GF-D8 (cell line): ENCODE results near the gene SYNJ2.

Experiments
- DNase-seq: peaks from one replicate; lab custom pipeline; 2025; lab: John Stamatoyannopoulos, UW

The SYNJ2 gene

DNA sequence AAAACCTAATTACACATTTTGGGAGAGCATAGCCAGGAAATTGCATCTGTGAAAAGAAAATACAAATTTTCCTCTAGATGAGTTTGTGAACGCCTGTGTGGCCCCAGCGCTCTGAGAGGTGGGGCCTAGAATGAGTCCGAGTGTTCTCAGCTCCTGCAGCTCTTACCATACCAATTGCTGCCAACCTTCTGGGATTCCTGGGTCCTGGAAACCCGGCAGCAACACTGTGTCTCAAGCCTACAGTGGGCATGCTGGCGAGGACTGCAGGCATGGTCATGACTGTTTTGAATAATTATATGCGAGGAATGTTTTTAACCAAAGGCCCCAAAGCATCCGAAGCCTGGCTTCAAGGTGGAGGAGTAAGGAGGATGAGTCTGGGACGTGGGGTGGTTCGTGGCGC lies 96.0 kb downstream of the SYNJ2 start:
- DNase-seq: no peak

DNA sequence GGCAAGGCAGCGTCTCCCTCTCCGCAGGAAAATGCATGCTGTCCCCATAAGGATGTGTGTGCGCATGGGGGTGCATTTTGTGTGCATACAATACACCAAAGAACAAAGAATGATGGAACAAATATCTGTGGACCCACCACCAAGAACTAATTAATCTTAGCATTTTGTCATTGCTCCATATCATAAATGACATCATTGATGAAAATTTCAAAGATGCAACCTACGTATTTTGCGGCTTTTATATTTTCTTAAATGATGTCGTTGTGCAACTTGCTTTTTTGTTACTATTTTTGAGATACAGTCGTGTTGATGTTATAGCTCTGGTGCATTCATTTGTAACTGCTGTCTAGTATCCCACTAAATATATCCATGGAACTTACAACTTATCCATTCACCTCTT lies 96.7 kb downstream of the SYNJ2 start:
- no peak for DNase-seq

DNA sequence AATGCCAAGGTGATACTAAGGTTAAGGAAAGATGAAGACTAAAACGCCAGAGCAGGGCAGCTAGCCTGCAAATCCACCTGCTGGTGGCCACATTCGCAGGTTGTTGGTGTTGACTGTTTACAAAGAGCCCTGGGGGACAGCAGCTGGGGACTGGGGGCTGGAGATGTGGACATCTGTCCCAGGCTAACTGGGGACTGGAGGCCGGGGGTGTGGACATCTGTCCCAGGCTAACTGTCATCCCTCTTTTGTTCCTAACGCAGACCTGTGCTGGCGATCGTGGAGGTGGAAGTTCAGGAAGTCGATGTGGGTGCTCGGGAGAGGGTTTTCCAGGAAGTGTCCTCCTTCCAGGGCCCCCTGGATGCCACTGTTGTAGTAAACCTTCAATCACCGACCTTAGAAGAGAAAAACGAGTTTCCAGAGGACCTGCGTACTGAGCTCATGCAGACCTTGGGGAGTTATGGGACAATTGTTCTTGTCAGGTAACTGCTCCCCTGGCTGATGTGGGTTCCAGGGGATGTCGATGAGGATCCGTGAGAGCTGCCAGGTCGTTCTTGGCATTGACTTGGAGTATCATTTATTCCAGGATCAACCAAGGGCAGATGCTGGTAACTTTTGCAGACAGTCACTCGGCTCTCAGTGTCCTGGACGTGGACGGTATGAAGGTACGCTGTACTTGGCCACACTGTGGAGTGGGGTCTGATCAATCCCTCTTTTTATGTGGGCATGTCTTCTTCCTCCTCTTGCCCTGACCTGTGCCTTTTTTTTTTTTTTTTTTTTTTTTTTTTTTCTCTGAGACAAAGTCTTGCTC lies 99.4 kb downstream of the SYNJ2 start:
- no peak for DNase-seq

DNA sequence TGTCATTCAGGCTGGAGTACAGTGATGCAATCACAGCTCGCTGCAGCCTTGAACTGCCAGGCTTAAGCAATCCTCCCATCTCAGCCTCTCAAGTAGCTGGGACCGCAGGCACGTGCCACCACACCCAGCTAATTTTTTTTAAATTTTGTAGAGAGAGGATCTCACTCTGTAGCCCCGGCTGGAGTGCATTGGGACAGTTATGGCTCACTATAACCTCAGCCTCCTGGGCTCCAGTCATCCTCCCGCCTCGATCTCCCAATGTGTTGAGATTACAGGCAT lies 99.9 kb downstream of the SYNJ2 start:
- peak; percentile 48 for DNase-seq

DNA sequence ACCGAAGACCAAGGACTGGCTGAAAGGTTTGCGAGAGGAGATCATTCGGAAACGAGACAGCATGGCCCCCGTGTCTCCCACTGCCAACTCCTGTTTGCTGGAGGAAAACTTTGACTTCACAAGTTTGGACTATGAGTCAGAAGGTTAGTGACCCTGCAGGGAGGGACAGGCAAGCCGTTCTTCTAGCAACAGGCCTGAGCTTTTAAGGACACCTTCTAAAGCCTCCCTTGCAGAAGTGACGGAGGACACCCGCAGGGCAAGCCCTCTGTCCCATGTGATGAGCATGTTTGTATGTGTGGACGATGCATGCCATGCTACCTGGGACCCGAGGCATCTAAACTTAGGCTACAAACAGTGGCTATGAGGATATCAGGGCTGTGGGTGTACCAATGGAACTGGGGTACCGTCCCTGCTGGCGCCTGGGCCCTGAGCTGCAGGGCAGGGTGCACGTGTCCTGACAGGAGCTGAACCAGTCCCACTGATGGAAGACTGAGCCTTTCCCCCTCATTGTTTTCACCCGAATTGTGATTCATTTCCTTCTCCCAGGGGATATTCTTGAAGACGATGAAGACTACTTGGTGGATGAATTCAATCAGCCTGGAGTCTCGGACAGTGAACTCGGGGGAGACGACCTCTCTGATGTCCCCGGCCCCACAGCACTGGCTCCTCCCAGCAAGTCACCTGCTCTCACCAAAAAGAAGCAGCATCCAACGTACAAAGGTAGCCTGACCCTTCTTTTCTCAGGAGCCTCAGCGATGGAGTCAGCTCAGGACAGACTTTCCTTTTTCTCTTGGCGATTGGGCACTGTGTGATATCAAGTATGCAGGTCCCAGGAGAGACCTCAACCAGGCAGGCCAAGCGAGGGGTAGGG lies 102.0 kb downstream of the SYNJ2 start:
- no peak for DNase-seq

DNA sequence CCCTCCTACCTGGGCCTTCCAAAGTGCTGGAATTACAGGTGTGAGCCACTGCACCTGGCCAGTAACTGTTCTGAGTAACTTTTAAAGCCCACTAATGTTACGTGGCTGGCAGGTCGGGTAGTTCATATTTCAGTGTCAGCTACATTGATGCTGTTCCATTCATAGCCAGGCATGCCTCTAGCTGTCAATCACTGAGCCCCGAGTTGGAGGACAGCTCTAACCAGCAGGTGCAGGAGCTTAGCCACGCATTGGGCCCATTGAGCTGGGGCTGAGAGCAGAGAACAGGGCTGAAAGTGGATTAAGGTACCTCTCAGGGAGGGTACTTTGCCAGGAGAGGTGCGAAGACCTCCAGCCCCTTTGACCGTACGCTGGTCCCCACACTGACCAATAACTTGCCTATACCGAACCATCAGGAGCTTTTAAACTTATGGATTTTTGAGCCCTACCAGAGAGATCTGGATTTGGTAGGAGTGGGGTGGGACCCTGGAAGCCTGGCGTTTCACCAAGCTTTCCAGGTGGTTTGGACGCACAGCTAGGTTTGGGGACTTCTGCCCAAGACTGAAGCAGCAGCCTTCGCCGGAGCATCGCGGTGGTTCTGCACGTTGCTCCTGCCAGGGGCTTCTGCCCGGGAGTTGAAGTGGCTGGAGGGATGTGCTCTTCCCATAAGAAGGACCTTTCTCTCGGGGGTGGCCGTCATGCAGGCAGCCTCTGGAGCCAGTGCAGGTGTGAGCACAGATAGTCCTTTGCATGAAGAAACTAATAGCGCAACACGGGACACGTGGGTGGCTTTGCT lies 103.8 kb downstream of the SYNJ2 start:
- DNase-seq: no peak

DNA sequence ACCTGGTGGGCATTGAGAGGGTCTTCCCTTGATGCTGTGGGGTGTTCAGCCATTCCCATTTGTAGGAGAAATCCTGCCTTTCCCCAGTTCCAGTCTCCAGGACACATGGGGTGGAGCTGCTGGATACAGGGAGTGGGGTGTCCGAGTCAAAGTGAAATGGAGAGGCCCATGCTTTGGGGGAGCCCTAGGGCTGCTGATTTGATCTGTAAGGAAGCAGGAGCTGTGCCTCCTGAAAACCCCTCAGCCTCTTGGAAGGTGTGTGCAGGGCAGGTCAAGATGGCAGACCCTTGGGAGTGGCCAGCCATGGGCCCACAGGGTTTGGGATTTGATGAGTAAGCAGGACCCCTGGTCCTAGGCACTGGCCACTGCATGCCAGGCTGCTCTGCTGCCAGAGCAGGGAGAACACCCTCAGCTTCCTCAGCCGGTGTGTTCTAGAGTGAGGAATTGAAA lies 104.4 kb downstream of the SYNJ2 start:
- no peak for DNase-seq

DNA sequence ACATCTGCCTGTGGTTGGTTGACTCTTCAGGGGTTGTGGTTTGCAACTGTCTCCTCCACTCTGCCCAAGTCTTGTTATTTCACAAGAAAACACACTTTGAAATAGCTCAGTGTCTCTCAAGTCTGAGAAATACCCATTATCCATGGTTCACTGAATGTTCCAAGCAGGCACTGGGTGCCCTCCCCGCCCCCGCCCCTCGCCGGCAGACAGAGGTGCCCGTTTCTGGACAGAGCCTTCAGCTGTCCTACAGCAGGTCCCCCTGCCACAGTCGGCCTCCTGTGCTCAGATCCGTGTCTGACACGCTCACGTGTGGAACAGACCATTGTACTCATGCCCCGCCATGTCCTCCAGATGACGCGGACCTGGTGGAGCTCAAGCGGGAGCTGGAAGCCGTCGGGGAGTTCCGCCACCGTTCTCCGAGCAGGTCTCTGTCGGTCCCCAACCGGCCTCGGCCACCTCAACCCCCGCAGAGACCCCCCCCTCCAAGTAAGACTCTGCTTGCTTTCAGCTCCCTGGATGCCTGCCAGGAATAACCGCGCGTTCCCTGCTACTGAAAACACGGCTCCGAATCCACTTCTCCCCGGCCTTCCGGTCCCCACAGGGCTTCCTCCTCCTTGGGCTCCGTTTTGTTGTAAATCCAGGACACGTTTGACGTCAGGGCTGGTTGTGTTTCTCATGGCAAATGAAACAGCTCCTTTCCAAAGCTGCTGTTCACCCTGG lies 105.0 kb downstream of the SYNJ2 start:
- DNase-seq: peak; percentile 95

DNA sequence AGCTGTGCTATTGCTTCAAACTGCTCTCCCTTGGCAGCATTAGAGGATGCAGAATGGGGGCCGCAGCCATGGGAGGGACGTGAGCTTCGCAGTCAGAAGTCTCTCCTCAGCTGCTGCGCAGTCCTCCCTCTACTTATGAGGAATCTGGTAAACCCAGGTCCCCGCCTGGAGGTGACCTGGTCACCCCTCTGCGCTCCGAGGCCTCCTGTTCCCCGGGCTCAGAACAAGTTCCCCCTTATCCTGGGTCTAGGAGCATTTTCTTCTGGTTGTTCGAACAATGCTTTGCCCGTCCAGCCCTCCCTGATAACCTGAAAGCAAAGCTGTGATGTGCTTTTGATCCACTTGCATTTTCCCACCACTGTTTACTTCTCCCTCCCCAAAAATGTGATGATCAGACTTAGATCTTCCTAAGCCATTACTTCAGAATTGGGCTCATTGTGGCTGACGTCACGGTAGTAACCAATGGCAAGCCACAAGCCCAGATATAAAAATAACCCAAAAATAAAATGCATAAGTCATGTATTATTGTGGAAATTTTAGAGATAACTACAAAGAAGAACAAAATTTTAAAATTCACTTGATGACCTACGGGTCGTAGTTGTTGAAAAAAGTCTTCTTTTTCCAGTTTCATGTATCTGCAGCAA lies 105.7 kb downstream of the SYNJ2 start:
- no peak for DNase-seq

DNA sequence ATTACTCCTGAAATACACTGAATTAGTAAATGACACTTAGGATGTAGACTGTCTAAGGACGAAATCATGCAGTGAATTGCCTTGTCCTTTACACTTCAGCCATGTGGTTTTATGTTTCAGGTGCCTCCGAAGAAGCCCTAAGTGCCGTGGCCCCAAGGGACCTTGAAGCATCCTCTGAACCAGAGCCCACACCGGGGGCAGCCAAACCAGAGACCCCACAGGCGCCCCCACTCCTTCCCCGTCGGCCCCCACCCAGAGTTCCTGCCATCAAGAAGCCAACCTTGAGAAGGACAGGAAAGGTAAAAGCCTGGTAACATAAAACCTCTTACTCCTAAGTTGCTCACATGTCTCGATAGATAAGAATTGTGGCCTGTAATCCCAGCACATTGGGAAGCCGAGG lies 111.1 kb downstream of the SYNJ2 start:
- DNase-seq: no peak

DNA sequence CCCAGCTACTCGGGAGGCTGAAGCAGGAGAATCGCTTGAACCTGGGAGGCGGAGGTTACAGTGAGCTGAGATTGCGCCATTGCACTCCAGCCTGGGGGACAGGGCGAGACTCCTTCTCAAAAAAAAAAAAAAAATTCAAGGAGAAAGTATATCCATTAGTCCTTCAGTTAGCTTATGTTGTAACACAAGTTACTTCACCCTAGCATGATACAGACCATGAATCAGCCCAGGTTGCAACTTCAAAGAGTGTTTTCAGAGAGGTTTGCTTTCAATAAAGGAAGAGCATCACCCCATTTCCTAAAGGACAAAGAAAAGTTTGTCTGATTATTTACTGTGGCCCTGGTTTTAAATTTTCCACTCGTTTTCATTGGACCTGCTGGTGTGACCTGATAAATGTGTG lies 113.4 kb downstream of the SYNJ2 start:
- DNase-seq: no peak

DNA sequence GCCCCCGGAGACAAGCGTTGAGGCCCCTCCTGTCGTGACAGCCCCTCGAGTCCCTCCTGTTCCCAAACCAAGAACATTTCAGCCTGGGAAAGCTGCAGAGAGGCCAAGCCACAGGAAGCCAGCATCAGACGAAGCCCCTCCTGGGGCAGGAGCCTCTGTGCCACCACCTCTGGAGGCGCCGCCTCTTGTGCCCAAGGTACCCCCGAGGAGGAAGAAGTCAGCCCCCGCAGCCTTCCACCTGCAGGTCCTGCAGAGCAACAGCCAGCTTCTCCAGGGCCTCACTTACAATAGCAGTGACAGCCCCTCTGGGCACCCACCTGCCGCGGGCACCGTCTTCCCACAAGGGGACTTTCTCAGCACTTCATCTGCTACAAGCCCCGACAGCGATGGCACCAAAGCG lies 114.0 kb downstream of the SYNJ2 start:
- no peak for DNase-seq

DNA sequence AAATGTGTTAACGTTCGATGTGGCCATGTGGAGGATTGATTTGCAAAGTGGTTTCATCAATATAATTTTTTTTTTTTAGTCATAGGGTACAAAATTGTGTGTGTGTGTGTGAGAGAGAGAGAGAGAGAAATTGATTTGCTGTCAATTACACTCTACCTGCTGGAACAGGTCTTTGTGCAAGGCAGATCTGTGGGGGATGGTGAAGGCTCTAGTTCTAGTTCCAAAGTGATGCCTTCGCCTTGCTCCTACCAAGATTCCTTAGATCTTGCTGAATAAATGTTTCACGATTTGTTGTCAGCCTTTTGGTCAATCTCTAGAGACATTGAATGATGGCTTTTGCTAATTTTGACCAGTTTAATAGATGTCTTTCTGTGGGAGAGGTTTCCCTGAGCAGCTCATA lies 121.6 kb downstream of the SYNJ2 start:
- DNase-seq: no peak

DNA sequence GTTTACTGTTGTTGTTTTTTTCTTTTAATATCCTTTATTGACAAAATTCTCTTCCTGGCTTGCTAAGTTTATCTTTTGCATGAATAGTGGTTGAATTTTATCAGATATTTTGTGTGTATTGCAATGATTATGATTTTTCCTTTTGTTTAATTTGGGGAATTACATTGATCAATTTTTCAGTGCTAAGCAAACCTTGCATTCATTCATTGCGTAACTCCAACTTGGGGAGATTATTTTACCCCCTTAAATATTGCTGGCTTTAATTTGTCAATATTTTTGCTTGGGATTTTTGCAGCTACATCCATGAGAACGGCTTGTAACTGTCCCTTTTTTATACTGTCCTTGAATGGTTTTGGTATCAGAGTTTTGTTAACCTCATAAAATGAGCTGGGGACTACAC lies 123.0 kb downstream of the SYNJ2 start:
- no peak for DNase-seq

DNA sequence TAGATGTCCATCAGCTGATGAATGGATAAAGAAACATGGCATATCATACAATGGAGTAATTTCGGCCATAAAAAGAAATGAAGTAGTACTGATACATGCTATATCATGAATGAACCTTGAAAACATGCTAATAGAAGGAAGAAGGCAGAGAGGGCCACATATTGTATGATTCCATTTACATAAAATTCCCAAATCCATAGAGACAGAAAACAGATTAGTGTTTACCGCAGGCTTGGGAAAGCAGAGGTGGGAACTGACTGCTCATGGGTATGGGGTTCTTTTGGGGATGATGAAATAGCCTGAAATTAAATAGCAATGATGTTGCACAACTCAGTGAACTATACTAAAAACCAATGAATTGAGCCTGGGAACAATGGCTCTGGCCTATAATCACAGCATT lies 128.1 kb downstream of the SYNJ2 start:
- DNase-seq: no peak

DNA sequence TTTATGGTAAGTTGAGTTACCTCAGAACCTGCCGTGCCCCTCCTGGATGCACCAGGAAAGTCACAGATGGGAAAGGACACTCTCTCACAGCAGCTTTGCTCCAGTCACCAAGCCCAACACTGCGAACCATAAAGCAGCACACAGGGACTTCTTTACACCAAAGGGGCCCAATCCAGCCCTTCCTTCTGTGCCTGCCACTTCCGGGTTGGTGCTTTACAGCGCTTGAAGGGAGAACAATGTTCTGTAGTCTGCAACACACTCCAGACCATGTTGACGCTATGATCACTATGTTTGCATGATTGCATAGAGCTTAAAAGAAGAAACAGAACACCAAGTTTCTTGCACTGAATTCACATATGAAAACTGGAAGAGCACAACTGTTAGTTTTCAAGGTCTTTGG lies 129.3 kb downstream of the SYNJ2 start:
- DNase-seq: no peak

DNA sequence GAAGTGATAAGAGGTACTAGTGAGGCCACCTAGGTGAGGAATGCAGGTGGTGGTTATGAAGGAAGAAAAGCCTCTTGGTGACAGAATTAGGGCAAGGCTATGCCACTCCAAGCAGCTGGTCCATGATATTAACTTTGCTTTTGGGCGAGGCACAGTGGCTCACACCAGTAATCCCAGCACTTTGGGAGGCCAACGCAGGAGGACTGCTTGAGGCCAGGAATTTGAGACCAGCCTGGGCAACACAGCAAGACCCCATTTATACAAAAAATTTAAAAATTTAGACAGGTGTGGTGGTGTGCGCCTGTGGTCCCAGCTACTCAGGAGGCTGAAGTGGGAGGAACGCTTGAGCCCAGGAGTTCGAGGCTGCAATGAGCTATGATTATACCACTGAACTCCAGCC lies 130.3 kb downstream of the SYNJ2 start:
- DNase-seq: no peak

DNA sequence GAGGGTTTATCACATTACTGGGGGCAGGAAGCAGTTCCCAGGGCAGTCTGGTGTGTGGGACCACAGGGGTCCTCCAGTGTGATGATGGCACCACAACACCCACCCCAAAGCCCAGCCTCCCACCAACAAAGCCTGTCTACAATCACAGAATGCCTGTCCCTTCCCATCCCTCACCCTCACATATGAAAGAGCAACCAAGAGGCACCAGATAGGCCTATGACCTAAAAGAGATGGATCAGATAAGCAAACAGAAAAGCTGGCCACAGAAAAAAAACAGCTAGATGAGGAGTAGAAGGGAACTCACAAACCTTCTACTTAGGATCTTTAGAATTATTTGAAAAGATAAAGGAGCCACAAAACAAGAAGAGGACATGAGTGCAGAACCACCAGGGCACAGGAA lies 132.1 kb downstream of the SYNJ2 start:
- no peak for DNase-seq

DNA sequence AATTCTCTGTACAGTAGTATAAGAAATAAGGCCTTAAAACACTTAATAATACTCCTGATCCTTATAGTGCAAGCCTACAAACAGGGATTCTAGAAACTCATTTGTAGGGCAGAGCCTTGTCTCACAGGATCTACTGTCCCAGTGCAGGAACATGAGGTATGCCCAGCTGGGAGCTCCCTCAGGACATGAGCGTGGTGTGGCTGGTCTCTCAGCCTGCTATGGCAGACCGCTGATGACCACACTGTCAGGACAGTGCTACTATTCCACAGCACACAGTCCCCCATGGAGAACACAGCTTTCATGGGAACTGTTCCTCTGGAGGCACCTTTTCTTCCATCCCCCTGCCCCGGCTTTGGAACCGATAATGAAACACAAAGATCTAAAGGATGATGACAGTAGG lies 133.4 kb downstream of the SYNJ2 start:
- no peak for DNase-seq

DNA sequence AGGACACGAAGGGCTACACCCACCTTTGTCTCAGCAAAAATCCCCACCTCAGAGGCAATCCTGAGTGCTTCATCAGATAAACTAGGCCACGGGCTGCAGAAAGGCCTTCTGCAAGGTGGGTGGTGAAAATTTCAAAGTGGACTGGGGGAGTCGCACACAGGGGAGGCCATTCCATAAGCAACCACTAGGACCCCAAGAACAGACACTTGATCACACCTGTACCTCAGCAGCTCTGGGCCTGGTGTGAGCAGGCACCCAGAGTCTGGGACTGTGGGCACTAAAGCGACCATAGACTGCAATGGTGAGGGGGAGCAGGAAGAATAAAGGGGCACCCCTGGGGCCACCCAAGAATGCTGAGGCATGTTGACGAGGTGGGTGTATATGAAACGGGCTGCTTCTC lies 133.8 kb downstream of the SYNJ2 start:
- DNase-seq: no peak

DNA sequence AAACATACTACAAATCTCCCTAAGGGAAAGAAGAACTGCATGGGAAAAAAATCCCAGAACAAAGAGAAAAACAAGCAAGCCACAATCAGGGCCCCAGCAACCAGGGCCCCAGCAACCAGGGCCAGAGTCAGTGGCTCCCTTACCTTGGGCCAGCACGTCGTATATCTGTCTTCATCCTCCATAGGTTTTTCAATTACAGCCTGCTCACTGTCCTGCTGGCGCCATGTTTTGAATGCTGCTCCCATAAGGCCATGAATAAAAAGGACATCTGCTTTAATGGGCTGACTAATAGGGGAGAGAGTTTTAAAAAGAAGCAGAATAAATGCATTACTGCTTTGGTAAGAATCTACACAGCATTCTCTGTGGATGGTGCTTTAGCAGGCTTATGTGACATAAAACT lies 137.2 kb downstream of the SYNJ2 start:
- DNase-seq: no peak

DNA sequence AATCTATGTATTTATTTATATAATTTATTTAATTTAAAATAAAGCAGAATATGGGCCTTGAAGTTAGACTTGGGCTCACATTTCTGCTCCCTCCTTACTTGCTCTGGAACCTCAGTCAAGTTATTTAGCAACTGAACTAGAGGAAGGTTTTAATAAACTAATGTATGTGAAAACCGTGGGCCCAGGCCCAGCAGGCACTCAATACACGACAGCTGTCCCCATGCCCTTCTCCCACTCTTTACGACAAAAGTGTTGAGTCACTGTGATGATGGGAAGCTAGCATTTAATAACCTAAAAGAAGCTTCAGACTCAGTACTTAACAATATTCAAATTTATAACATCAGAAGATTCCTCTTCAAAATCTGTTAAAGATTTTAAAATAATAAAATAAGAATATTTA lies 139.7 kb downstream of the SYNJ2 start:
- DNase-seq: no peak
